MM.1S (cell line): Measurements from ENCODE around the gene RHOJ.

Source experiments
- CTCF ChIP-seq: fragments of 300-600 bp; sonication (generic); IDR thresholded peaks from 2 replicates; pipeline ENCODE4 v1.5.1; 2016; ENCODE audit warnings: antibody characterized with exemption, low read length, mixed read lengths
- EZH2 ChIP-seq: fragments of 300-600 bp; sonication (generic); optimal IDR thresholded peaks from 2 replicates; pipeline ENCODE3; 2017; ENCODE audit warnings: low read depth, mild to moderate bottlenecking, antibody characterized with exemption, low read length, mixed read lengths

- TF ChIP-seq CTCF, result no peak
- TF ChIP-seq EZH2, result no peak
These were observed 4.9 kb downstream of the RHOJ start for GRCh38 chr14:63209160-63209559.
